ENCODE results near the gene U2AF2. TPM values are rescaled to one million over a fixed set of nuclear protein-coding genes. Genes with fewer than 3 reads are reported as not detected.

Gene U2AF2
- total and polyA plus RNA-seq, 9 of the 15 experiments (the other 6 are each of a cell fraction or from before 2014, with no cell fraction given): 3.0 to 331 (median 157) TPM

- TF ChIP-seq ZFX (CRISPR knock-in tag; IDR thresholded peaks at IDR 0.05) (no peak), HIVEP1 (CRISPR knock-in tag; IDR thresholded peaks at IDR 0.05) (no peak), EGR1 (conservative IDR thresholded peaks at IDR 0.05) (peak; percentile 99), RHOXF2B (CRISPR knock-in tag; conservative IDR thresholded peaks at IDR 0.05) (no peak), NBN (IDR thresholded peaks at IDR 0.05; ENCODE audit: low read depth) (peak; percentile 70; the same call in 1 of the 2 replicates), ETV1 (tag; conservative IDR thresholded peaks at IDR 0.05; ENCODE audit: low read depth) (no peak), ZFP36 (IDR thresholded peaks at IDR 0.05; ENCODE audit: low read depth, low read length, partially characterized antibody) (no peak), NFXL1 (CRISPR knock-in tag; IDR thresholded peaks at IDR 0.05) (no peak), SAP30 (IDR thresholded peaks at IDR 0.05; ENCODE audit: borderline replicate concordance, insufficient read depth, low read depth, low read length, poor library complexity, severe bottlenecking) (peak; percentile 21), PHF21A (IDR thresholded peaks at IDR 0.05; ENCODE audit: borderline replicate concordance, low read depth) (no peak), PTTG1 (tag; IDR thresholded peaks at IDR 0.05; ENCODE audit: low read depth) (no peak), SMAD2 (IDR thresholded peaks at IDR 0.05; ENCODE audit: low read depth, low read length) (no peak), HLTF (IDR thresholded peaks at IDR 0.05) (peak; percentile 69; the same call in 1 of the 2 replicates), ATF4 (CRISPR knock-in tag; IDR thresholded peaks at IDR 0.05) (no peak), CREBBP (IDR thresholded peaks at IDR 0.05; ENCODE audit: low read depth, low read length) (no peak), XRCC5 (IDR thresholded peaks at IDR 0.05; ENCODE audit: low read depth, low read length) (peak; percentile 49; the same call in 1 of the 2 replicates), SP1 (CRISPR knock-in tag; IDR thresholded peaks at IDR 0.05) (peak; percentile 86), ZNF740 (CRISPR knock-in tag; IDR thresholded peaks at IDR 0.05) (peak; percentile 99), ZNF740 (tag; IDR thresholded peaks at IDR 0.05) (peak in 1 of 2 experiments; percentile 100; a peak in 2 of 4 replicates), TCFL5 (CRISPR knock-in tag; conservative IDR thresholded peaks at IDR 0.05) (no peak), SPI1 (IDR thresholded peaks at IDR 0.05; ENCODE audit: borderline replicate concordance, low read depth, low read length) (no peak), SIN3A (IDR thresholded peaks at IDR 0.05; ENCODE audit: borderline replicate concordance in 2 of 2, control insufficient read depth in 1 of 2, low read depth in 2 of 2, low read length in 2 of 2) (0 out of 4 replicates have a peak, but pooled peaks have one; percentile 17 to 41)
- TF ChIP-seq, protein P1, sequence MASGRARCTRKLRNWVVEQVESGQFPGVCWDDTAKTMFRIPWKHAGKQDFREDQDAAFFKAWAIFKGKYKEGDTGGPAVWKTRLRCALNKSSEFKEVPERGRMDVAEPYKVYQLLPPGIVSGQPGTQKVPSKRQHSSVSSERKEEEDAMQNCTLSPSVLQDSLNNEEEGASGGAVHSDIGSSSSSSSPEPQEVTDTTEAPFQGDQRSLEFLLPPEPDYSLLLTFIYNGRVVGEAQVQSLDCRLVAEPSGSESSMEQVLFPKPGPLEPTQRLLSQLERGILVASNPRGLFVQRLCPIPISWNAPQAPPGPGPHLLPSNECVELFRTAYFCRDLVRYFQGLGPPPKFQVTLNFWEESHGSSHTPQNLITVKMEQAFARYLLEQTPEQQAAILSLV (tag; IDR thresholded peaks at IDR 0.05): no peak
- TF ChIP-seq, protein P2, sequence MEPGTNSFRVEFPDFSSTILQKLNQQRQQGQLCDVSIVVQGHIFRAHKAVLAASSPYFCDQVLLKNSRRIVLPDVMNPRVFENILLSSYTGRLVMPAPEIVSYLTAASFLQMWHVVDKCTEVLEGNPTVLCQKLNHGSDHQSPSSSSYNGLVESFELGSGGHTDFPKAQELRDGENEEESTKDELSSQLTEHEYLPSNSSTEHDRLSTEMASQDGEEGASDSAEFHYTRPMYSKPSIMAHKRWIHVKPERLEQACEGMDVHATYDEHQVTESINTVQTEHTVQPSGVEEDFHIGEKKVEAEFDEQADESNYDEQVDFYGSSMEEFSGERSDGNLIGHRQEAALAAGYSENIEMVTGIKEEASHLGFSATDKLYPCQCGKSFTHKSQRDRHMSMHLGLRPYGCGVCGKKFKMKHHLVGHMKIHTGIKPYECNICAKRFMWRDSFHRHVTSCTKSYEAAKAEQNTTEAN (CRISPR knock-in tag; IDR thresholded peaks at IDR 0.05): no peak
These were observed 6.9 kb upstream of the U2AF2 start, which contains the start of gene CCDC106 (continued) for GRCh38 chr19:55647732-55648584.

Data from K562 (cell line).